GM12878 (cell line): ENCODE measurements around the gene REEP5. TPM values are rescaled to one million over a fixed set of nuclear protein-coding genes. Genes with fewer than 3 reads are reported as not detected.

ENCODE experiments used
- ATAC-seq: fragments of 200-7000 bp; cut with Tn5 transposase; 3 replicates; pipeline ENCODE4 v1.9.1; 2020; ENCODE audit warnings: mild to moderate bottlenecking, moderate library complexity
- BruUV-seq: library from RNA; stranded (reverse); fragments of 400-500 nt; replicated peaks from 2 replicates; lab custom pipeline; 2021; lab: Mats Ljungman, UMichigan
- CTCF ChIA-PET: fragments of 300-600 bp; sonication (Branson Sonifier 250); formaldehyde crosslinking; extraction: SDS; loops from one replicate; lab custom pipeline; 2021; ENCODE audit warnings: inconsistent platforms; lab: Yijun Ruan, JAX
- POLR2A ChIA-PET: fragments of 350-600 bp; formaldehyde crosslinking; extraction: SDS; loops from one replicate; lab custom pipeline; 2021; ENCODE audit warnings: inconsistent platforms; lab: Charles Lee
- RAD21 ChIA-PET: fragments of 300-600 bp; sonication (Branson Sonifier 250); formaldehyde crosslinking; loops from one replicate; lab custom pipeline; 2023; ENCODE audit warnings: antibody characterized with exemption; ENCODE audit not compliant: unreplicated experiment; lab: Charles Lee
- SMC1A ChIA-PET: fragments of 300-600 bp; sonication (Branson Sonifier 250); formaldehyde crosslinking; loops from one replicate; lab custom pipeline; 2023; ENCODE audit not compliant: unreplicated experiment, uncharacterized antibody; lab: Charles Lee
- DNase-seq: peaks from one replicate; pipeline ENCODE4 v3.0.0-alpha.2; 2011; ENCODE audit warnings: low read depth, low spot score
- FAIRE-seq: peaks from 3 replicates; lab custom pipeline; 2011; peaks lifted over from hg19 to GRCh38; lab: Jason Lieb, UNC
- H2AFZ ChIP-seq: 2 replicates; pipeline ENCODE4 v1.6.0; 2011; ENCODE audit warnings: low read depth, low read length, control low read depth; ENCODE audit not compliant: control insufficient read depth
- H3K27ac ChIP-seq: 2 replicates; pipeline ENCODE4 v1.5.1; 2011; ENCODE audit warnings: control low read depth; ENCODE audit not compliant: control insufficient read depth, insufficient read depth
- H3K27me3 ChIP-seq, 2 experiments: replicated peaks in 1 of 2; 2 replicates each; pipeline versions ENCODE4 v1.6.0 to v1.6.1; 2011; ENCODE audit warnings: low read length in 1 of 2; ENCODE audit not compliant: control insufficient read depth in 2 of 2, insufficient read depth in 2 of 2
- H3K36me3 ChIP-seq, 2 experiments: 2 replicates each; pipeline ENCODE4 v1.5.1; 2011; ENCODE audit warnings: low read length in 1 of 2; ENCODE audit not compliant: control insufficient read depth in 2 of 2, insufficient read depth in 2 of 2
- H3K4me1 ChIP-seq: 2 replicates; pipeline ENCODE4 v1.6.1; 2011; ENCODE audit warnings: mild to moderate bottlenecking, low read length, moderate library complexity, mixed read lengths; ENCODE audit not compliant: control insufficient read depth, insufficient read depth
- H3K4me2 ChIP-seq: 2 replicates; pipeline ENCODE4 v1.6.0; 2011; ENCODE audit warnings: control low read depth; ENCODE audit not compliant: control insufficient read depth, insufficient read depth
- H3K4me3 ChIP-seq: fragments of 200-600 bp; sonication (generic); 2 replicates; pipeline ENCODE4 v1.5.1; 2016
- H3K79me2 ChIP-seq: 2 replicates; pipeline ENCODE4 v1.6.0; 2011; ENCODE audit warnings: low read length; ENCODE audit not compliant: control insufficient read depth, insufficient read depth
- H3K9ac ChIP-seq: 2 replicates; pipeline ENCODE4 v1.8.0; 2011; ENCODE audit warnings: low read length, control low read depth, mixed read lengths; ENCODE audit not compliant: control insufficient read depth, insufficient read depth
- H3K9me3 ChIP-seq: replicated peaks from 3 replicates; pipeline ENCODE4 v1.5.1; 2011; ENCODE audit warnings: mild to moderate bottlenecking, low read length; ENCODE audit not compliant: control insufficient read depth, insufficient read depth
- H4K20me1 ChIP-seq: 2 replicates; pipeline ENCODE4 v1.6.0; 2011; ENCODE audit not compliant: control insufficient read depth, insufficient read depth
- BRCA1 ChIP-seq: IDR thresholded peaks from 2 replicates; pipeline ENCODE4 v1.6.1; 2011; ENCODE audit warnings: low read depth, low read length, improper control_type of control experiment
- EGR1 ChIP-seq, 2 experiments: IDR thresholded peaks; 1 replicate in 1 of 2; 2 replicates in 1 of 2; pipeline ENCODE4 v1.6.1; 2011 to 2012; ENCODE audit warnings: low read depth in 2 of 2, low read length in 2 of 2, borderline replicate concordance in 1 of 2, mild to moderate bottlenecking in 1 of 2, moderate library complexity in 1 of 2
- EP300 ChIP-seq, 2 experiments: fragments of 150-350 bp in 1 of 2; IDR thresholded peaks; 2 replicates each; pipeline ENCODE4 v1.6.1; 2011 to 2012; ENCODE audit warnings: low read depth in 2 of 2, low read length in 2 of 2, borderline replicate concordance in 1 of 2, improper control_type of control experiment in 1 of 2, inconsistent platforms in 1 of 2; ENCODE audit not compliant: control insufficient read depth in 1 of 2
- NFYA ChIP-seq: IDR thresholded peaks from 2 replicates; pipeline ENCODE4 v1.6.1; 2011; ENCODE audit warnings: low read depth, mild to moderate bottlenecking, low read length, improper control_type of control experiment, borderline replicate concordance
- NR2C2 ChIP-seq: IDR thresholded peaks from 2 replicates; pipeline ENCODE4 v1.6.1; 2011; ENCODE audit warnings: borderline replicate concordance, low read depth; ENCODE audit not compliant: control insufficient read depth, insufficient read length
- NR2F1 ChIP-seq: fragments of 450-650 bp; conservative IDR thresholded peaks from 2 replicates; pipeline ENCODE4 v1.6.1; 2017; ENCODE audit warnings: mild to moderate bottlenecking
- POLR2AphosphoS2 ChIP-seq: IDR thresholded peaks from 2 replicates; pipeline ENCODE4 v1.6.1; 2011; ENCODE audit warnings: low read depth, mild to moderate bottlenecking, low read length, improper control_type of control experiment, moderate library complexity
- RAD51 ChIP-seq: fragments of 450-650 bp; IDR thresholded peaks from 2 replicates; pipeline ENCODE4 v1.6.1; 2016; ENCODE audit warnings: moderate library complexity, mild to moderate bottlenecking, inconsistent platforms
- SP1 ChIP-seq: IDR thresholded peaks from one replicate; pipeline ENCODE4 v1.6.1; 2011; ENCODE audit warnings: low read depth, low read length
- TBL1XR1 ChIP-seq: IDR thresholded peaks from 2 replicates; pipeline ENCODE4 v1.6.1; 2012; ENCODE audit warnings: low read depth, low read length, improper control_type of control experiment
- TCF12 ChIP-seq: IDR thresholded peaks from 2 replicates; pipeline ENCODE4 v1.6.1; 2011; ENCODE audit warnings: low read depth, mild to moderate bottlenecking, low read length
- TCF7 ChIP-seq: IDR thresholded peaks from 2 replicates; pipeline ENCODE4 v1.6.1; 2014; ENCODE audit warnings: antibody characterized with exemption, borderline replicate concordance
- ZNF274 ChIP-seq: IDR thresholded peaks from one replicate; pipeline ENCODE4 v1.8.0; 2011; ENCODE audit not compliant: insufficient read length, insufficient read depth
- ZZZ3 ChIP-seq: IDR thresholded peaks from 2 replicates; pipeline ENCODE4 v1.6.1; 2011; ENCODE audit warnings: low read depth; ENCODE audit not compliant: control insufficient read depth, insufficient read length
- WGBS: methylation state at CpG from one replicate; pipeline ENCODE4 v1.1.6; 2016; ENCODE audit warnings: low lambda C conversion rate; ENCODE audit not compliant: insufficient replicate concordance, insufficient coverage; ENCODE audit errors: missing lambda C conversion rate; 5-methylcytosine and 5-hydroxymethylcytosine counted together
- in situ Hi-C: fragments of 300-500 bp; cut with MboI; formaldehyde crosslinking; loops from 9 replicates; pipeline ENCODE4 v1.14.3; 2018; ENCODE audit warnings: mixed read lengths
- intact Hi-C: fragments of 100-400 bp; cut with micrococcal nuclease; formaldehyde crosslinking; loops from one replicate; pipeline ENCODE4 v1.14.2; 2022; ENCODE audit not compliant: unreplicated experiment
- polyA plus RNA-seq, 11 experiments: library from polyadenylated mRNA; depleted of rRNA in 4 of 11; unstranded in 6 of 11; stranded (reverse) in 5 of 11; fragments of >200 nt; fragmentation: Nextera tagmentation in 4 of 11; fragmentation: Illumina TruSeq in 1 of 11; extraction: Ambion mirVana in 4 of 11; extraction: Trizol in 1 of 11; gene quantifications; 1 replicate in 1 of 11; 2 replicates in 10 of 11; pipeline versions ENCODE4 v1.2.1 to v1.2.3, GENCODE V29; 2011 to 2016; ENCODE audit warnings: inconsistent platforms in 2 of 11, missing spikeins in 2 of 11, low read depth in 1 of 11
- total RNA-seq, 4 experiments: library from RNA; depleted of rRNA in 3 of 4; stranded (reverse); fragments of >200 nt in 3 of 4; fragmentation: Illumina TruSeq in 1 of 4; extraction: Trizol in 1 of 4; gene quantifications; 2 replicates each; pipeline versions ENCODE4 v1.2.1 to v1.2.3, GENCODE V29; 2013 to 2021
- TF ChIP-seq, protein P1 (sequence below): fragments of 150-350 bp; IDR thresholded peaks from 2 replicates; pipeline ENCODE4 v1.6.1; 2016; ENCODE audit warnings: low read depth, low read length
- TF ChIP-seq, protein P2 (sequence below): IDR thresholded peaks from 2 replicates; pipeline ENCODE4 v1.6.1; 2012; ENCODE audit warnings: low read length, inconsistent platforms

The REEP5 gene
- total and polyA plus RNA-seq, 10 of the 15 experiments (the other 5 are each of a cell fraction or from before 2014, with no cell fraction given), result 30.5 to 211 (median 113) TPM

DNA sequence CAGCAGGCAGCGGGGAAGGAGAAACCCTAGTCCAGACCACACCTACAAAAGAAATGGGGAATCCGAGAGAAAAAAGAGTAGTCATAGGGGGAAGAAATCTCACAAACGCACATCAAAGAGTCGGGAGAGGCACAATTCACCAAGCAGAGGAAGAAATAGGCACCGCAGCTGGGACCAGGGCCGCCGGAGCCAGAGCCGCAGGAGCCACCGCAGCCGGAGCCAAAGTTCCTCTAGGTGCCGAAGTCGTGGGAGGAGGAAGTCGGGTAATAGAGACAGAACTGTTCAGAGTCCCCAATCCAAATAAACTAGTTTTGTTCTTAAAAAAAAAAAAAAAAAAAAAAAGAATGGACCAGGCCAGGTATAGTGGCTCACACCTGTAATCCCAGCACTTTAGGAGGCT lies 29.3 kb downstream of the REEP5 start:
- Histone ChIP-seq H3K4me2 (no peak overlapping the region), H3K9me3 (no peaks in the 10 kb centered on the region; the same call in 2 of the 3 replicates), H3K36me3 (peaks cover 3 to 24% of the 10 kb centered on the region in 2 experiments; a peak in 3 of 4 replicates), H2AFZ (no peak overlapping the region), H4K20me1 (no peaks in the 10 kb centered on the region; the same call in 1 of the 2 replicates), H3K9ac (no peak overlapping the region), H3K79me2 (no peaks in the 10 kb centered on the region; the same call in 1 of the 2 replicates), H3K27ac (no peak overlapping the region), H3K27me3 (no peaks in the 10 kb centered on the region), H3K4me1 (peaks cover 9% of the 10 kb centered on the region; the same call in 1 of the 2 replicates)
- SMC1A ChIA-PET, result interaction anchor here (1.1 to 1.5 kb wide), 2 partner anchors 12 to 16 kb away, joined by 3 to 4 read pairs; no protein-coding TSS in a partner anchor
- 98% methylated on average over 13 of the region's 13 CpGs for WGBS
- RAD21 ChIA-PET, result no interaction called here
- ATAC-seq (no peak), DNase-seq (no peak)
- POLR2A ChIA-PET, result interaction anchor here (0.7 kb wide), 1 partner anchor 11 kb away, joined by 4 read pairs; no protein-coding TSS in a partner anchor
- intact Hi-C loops (no loop called here), in situ Hi-C loops (no loop called here)
- no TSS peak for BruUV-seq
- TF ChIP-seq TCF7, result no peak
- TF ChIP-seq NR2C2, result no peak
- no peak for TF ChIP-seq SP1
- TF ChIP-seq BRCA1, result no peak
- TF ChIP-seq, protein P1, sequence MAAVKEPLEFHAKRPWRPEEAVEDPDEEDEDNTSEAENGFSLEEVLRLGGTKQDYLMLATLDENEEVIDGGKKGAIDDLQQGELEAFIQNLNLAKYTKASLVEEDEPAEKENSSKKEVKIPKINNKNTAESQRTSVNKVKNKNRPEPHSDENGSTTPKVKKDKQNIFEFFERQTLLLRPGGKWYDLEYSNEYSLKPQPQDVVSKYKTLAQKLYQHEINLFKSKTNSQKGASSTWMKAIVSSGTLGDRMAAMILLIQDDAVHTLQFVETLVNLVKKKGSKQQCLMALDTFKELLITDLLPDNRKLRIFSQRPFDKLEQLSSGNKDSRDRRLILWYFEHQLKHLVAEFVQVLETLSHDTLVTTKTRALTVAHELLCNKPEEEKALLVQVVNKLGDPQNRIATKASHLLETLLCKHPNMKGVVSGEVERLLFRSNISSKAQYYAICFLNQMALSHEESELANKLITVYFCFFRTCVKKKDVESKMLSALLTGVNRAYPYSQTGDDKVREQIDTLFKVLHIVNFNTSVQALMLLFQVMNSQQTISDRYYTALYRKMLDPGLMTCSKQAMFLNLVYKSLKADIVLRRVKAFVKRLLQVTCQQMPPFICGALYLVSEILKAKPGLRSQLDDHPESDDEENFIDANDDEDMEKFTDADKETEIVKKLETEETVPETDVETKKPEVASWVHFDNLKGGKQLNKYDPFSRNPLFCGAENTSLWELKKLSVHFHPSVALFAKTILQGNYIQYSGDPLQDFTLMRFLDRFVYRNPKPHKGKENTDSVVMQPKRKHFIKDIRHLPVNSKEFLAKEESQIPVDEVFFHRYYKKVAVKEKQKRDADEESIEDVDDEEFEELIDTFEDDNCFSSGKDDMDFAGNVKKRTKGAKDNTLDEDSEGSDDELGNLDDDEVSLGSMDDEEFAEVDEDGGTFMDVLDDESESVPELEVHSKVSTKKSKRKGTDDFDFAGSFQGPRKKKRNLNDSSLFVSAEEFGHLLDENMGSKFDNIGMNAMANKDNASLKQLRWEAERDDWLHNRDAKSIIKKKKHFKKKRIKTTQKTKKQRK, result no peak
- no peak for TF ChIP-seq ZNF274
- TF ChIP-seq NFYA, result no peak
- TF ChIP-seq POLR2AphosphoS2, result no peak
- no peak for TF ChIP-seq ZZZ3
- TF ChIP-seq RAD51, result no peak
- TF ChIP-seq TCF12, result no peak
- no peak for TF ChIP-seq NR2F1
- no peak for TF ChIP-seq EP300 (IDR thresholded peaks at IDR 0.05; ENCODE audit: borderline replicate concordance in 1 of 2, control insufficient read depth in 1 of 2, low read depth in 2 of 2, low read length in 2 of 2)
- TF ChIP-seq, protein P2, sequence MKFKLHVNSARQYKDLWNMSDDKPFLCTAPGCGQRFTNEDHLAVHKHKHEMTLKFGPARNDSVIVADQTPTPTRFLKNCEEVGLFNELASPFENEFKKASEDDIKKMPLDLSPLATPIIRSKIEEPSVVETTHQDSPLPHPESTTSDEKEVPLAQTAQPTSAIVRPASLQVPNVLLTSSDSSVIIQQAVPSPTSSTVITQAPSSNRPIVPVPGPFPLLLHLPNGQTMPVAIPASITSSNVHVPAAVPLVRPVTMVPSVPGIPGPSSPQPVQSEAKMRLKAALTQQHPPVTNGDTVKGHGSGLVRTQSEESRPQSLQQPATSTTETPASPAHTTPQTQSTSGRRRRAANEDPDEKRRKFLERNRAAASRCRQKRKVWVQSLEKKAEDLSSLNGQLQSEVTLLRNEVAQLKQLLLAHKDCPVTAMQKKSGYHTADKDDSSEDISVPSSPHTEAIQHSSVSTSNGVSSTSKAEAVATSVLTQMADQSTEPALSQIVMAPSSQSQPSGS, result no peak
- no peak for TF ChIP-seq TBL1XR1
- no peak for TF ChIP-seq EGR1 (IDR thresholded peaks at IDR 0.05; ENCODE audit: borderline replicate concordance in 1 of 2, low read depth in 2 of 2, low read length in 2 of 2)
- TF ChIP-seq, all 136 proteins: peak for 0
- CTCF ChIA-PET, result no interaction called here
- no peak overlapping the region for H3K4me3 ChIP-seq
- no peak for FAIRE-seq
